Mammary microvascular endothelial cell (primary cell): Measurements from ENCODE around the gene SLC16A4. TPM values are rescaled to one million over a fixed set of nuclear protein-coding genes. Genes with fewer than 3 reads are reported as not detected.

Experiments
- total RNA-seq: library from RNA; depleted of rRNA; stranded (reverse); fragments of >200 nt; gene quantifications from 2 replicates; pipeline ENCODE4 v1.2.3, GENCODE V29; 2015

SLC16A4 gene
- 0.20 and 1.5 TPM in 2 replicates for total RNA-seq

DNA sequence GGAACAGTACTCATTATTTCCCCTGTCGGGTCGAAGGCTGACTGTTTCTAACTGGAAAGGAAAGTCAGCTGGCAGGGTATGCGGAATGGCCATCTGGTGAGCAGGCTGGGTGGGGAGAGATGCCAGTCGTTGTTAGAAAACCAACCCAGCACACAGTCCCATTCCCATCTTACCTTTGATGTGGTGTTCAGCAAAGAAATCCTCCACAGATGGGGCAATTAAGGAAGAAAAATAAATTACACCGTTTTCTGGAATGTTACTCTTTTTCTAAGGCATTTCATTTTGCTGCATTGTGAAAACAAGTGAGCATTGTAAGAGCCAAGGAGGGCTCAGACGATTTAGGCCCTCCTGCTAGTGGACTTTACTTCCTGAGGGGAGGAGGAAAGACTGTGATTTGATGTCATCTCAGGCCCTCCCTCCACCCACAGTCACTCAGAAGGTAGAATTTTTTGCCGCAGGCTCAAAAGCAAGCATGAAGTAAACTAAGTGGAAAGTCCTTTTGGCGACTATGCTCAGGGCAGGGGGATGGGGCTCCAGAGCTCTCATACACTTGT, at the start of gene SLC16A4:
SLC16A4 (minus strand) TSS at position 335 of the 554 bp plus-strand sequence. CDS start 1,703 bp downstream, outside the sequence.

DNA sequence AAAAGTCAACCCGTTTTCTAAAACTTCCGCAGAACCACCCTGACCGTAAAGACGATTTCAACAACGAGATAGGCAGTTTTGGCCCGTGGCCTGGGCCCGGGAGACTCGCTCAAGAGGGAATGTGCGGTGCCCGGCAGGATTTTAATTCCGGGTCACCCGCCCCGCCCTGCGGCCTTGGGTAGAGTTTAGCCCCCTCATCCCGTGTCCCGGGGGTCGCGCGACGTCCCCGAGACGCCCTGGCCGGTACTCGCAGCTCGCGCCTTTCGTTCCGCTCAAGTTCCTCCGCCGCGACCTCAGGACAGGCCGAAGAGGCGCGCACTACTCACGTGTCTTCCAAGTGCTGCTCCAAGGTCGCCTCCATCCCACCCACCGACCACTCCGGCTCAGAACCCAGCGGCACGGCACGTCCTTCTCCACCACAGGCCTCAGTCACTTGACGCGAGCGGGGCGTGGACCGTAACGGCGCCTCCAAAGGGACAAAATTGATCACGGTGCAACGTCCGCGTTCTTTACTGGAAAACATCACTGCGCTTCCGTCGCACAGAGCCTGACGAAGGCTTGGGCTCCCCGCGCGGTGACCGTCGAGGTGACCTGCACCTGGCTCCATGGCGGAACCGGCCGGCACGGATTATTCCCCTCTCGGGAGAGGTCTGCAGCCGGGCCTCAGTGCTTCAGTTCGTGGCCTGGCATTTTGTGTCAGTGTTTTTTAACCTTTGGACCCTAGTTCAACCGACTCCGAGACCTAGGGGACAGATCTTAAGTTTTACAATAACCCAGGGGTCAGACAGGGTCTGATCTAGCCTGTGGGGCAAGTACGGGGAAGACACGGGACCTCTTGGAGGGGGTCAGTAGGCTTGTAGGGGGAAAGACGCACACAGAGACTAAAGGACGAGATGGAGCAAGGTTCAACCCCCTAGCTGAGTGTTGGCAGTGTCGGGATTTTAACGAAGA, 16.7 kb upstream of the SLC16A4 start, which contains the start of gene LAMTOR5:
LAMTOR5 (minus strand) TSS at position 435 of the 951 bp plus-strand sequence; CDS start at position 361, 74 bp downstream.

DNA sequence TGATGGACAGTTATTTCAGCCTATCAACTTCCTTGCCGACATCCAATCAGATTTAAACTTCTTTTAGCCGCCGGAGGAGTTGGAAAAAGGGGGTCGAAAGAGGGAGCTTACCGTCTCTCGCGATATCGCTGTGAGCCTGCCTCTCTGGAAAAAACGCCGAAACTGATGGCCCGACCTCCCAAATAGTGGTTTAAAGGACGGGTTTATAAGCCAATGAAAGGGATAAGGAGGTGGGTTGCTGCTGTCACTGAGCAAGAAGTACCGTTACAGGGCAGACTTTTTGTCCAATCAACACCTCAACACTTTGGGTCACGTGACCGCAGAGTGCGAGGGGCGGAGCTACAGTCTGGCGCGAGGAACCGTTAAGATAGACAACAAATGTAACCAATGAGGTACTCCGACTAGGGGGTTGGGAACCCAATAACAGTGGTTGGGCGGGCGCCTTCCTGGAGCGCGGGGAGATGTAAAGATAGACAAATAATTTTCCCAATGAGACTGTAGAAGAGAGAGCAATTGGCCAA, 51.9 kb downstream of the SLC16A4 start, which contains the start of gene RBM15:
RBM15 (plus strand) TSS at position 492 of the 521 bp plus-strand sequence; CDS start at position 521, 29 bp downstream.

Other genes starting within 250 kb of the SLC16A4 start
- gene SLC6A17, start 240.5 kb downstream of the SLC16A4 start, total RNA-seq: 2.0 and 2.4 TPM in 2 replicates
- gene KCNC4, start 180.7 kb downstream of the SLC16A4 start, total RNA-seq: 7.1 and 8.3 TPM in 2 replicates
- 20.7 and 22.6 TPM in 2 replicates for gene RBM15, start 51.6 kb downstream of the SLC16A4 start, total RNA-seq
- gene LAMTOR5, start 16.7 kb upstream of the SLC16A4 start, total RNA-seq: 163 and 210 TPM in 2 replicates
- gene PROK1, start 60.1 kb upstream of the SLC16A4 start, total RNA-seq: not detected in 2 replicates
- gene KCNA10, start 128.1 kb upstream of the SLC16A4 start, total RNA-seq: not detected in 2 replicates
- not detected in 2 replicates for gene KCNA2, start 215.3 kb upstream of the SLC16A4 start, total RNA-seq